ENCODE results near the gene CIB4. TPM values are rescaled to one million over a fixed set of nuclear protein-coding genes. Genes with fewer than 3 reads are reported as not detected.

Gene CIB4
- total and polyA plus RNA-seq, 12 donors, result not detected

DNA sequence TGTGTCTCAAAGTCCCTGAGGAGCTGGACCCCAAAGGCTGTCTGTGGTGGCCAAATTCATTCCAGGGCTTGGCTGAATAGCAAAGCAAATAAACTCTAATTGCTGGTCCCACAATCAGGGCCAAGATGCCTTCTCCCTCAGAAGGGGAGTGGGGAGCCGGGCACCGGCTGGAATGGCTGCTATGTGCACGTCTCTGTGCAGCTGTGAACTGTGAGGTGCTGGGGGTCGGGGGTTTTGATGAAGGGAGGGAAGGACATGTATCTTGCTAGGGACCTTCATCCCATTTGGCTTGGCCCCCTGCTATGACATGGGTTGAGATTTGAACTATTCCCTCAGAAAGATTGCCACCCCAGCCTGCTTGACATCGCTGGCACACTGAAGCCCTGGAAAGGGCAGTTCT is 60.4 kb downstream of the CIB4 start:
- Histone ChIP-seq H3K27ac (no peak overlapping the region), H3K4me1 (no peaks in the 10 kb centered on the region), H3K36me3 (no peaks in the 10 kb centered on the region), H3K9me3 (no peaks in the 10 kb centered on the region), H3K27me3 (peaks cover 3 to 84% (median 66%) of the 10 kb centered on the region in 7 donors), H3K4me3 (no peak overlapping the region)
- no peak for DNase-seq
- intact Hi-C loops (cut with DNase I), result no loop called here
- no peak for ATAC-seq
- WGBS, 2 donors, result 81 to 83% methylated on average over 5 of the region's 5 CpGs
- TF ChIP-seq, protein P1, sequence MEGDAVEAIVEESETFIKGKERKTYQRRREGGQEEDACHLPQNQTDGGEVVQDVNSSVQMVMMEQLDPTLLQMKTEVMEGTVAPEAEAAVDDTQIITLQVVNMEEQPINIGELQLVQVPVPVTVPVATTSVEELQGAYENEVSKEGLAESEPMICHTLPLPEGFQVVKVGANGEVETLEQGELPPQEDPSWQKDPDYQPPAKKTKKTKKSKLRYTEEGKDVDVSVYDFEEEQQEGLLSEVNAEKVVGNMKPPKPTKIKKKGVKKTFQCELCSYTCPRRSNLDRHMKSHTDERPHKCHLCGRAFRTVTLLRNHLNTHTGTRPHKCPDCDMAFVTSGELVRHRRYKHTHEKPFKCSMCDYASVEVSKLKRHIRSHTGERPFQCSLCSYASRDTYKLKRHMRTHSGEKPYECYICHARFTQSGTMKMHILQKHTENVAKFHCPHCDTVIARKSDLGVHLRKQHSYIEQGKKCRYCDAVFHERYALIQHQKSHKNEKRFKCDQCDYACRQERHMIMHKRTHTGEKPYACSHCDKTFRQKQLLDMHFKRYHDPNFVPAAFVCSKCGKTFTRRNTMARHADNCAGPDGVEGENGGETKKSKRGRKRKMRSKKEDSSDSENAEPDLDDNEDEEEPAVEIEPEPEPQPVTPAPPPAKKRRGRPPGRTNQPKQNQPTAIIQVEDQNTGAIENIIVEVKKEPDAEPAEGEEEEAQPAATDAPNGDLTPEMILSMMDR (IDR thresholded peaks at IDR 0.05), result no peak

GRCh38 chr2:26580151-26580550 is 61.0 kb downstream of the CIB4 start:
- H3K27me3 ChIP-seq, result peaks cover 3 to 78% (median 60%) of the 10 kb centered on the region in 7 donors
- no peaks in the 10 kb centered on the region for H3K4me1 ChIP-seq
- no peak overlapping the region for H3K4me3 ChIP-seq
- ATAC-seq (no peak), DNase-seq (no peak)
- H3K27ac ChIP-seq, result no peak overlapping the region
- intact Hi-C loops (cut with DNase I), result no loop called here
- no peaks in the 10 kb centered on the region for H3K36me3 ChIP-seq
- no peaks in the 10 kb centered on the region for H3K9me3 ChIP-seq
- WGBS, 2 donors, result 88 to 89% methylated on average over 6 of the region's 6 CpGs
- TF ChIP-seq, protein P1 (IDR thresholded peaks at IDR 0.05), result no peak

- ATAC-seq (no peak), DNase-seq (no peak)
- WGBS, 2 donors, result 65 to 67% methylated on average over 5 of the region's 5 CpGs
- Histone ChIP-seq H3K9me3 (no peaks in the 10 kb centered on the region), H3K4me1 (no peaks in the 10 kb centered on the region), H3K27ac (no peak overlapping the region), H3K27me3 (peaks cover 3 to 73% (median 56%) of the 10 kb centered on the region in 7 donors), H3K4me3 (no peak overlapping the region), H3K36me3 (no peaks in the 10 kb centered on the region)
- TF ChIP-seq, protein P1 (IDR thresholded peaks at IDR 0.05), result no peak
- intact Hi-C loops (cut with DNase I), result loop anchor here in 2 of 10 donors (5.0 kb wide), 1 partner anchor 77 kb away; no protein-coding TSS in a partner anchor
These were observed 61.5 kb downstream of the CIB4 start for GRCh38 chr2:26579723-26580040.

- ATAC-seq, result no peak
- 74 to 83% methylated on average over 11 of the region's 11 CpGs for WGBS, 2 donors
- no peaks in the 10 kb centered on the region for H3K9me3 ChIP-seq
- H3K27ac ChIP-seq, result no peak overlapping the region
- no peak overlapping the region for H3K4me3 ChIP-seq
- TF ChIP-seq, protein P1 (IDR thresholded peaks at IDR 0.05), result no peak
- peaks cover 2 to 68% (median 51%) of the 10 kb centered on the region in 7 donors for H3K27me3 ChIP-seq
- no peaks in the 10 kb centered on the region for H3K36me3 ChIP-seq
- intact Hi-C loops (cut with DNase I), result loop anchor here in 2 of 10 donors (5.0 kb wide), 1 partner anchor 77 kb away; no protein-coding TSS in a partner anchor
- no peak for DNase-seq
- no peaks in the 10 kb centered on the region for H3K4me1 ChIP-seq
These were observed 62.0 kb downstream of the CIB4 start for GRCh38 chr2:26579025-26579722.

Data from heart right ventricle (tissue), 16 donors.